NCI-H1436 treated with DMSO at 0.1 percent for 48 hours (cell line): ENCODE results near the gene SH2D6.
"Not testable (repeated sequence)": the region's sequence is repeated elsewhere in the genome, so short reads cannot be mapped to it uniquely, and the experiment has no call there.

Experiments used
- DNase-seq: peaks from one replicate; lab custom pipeline; 2025; lab: John Stamatoyannopoulos, UW

The SH2D6 gene

DNA sequence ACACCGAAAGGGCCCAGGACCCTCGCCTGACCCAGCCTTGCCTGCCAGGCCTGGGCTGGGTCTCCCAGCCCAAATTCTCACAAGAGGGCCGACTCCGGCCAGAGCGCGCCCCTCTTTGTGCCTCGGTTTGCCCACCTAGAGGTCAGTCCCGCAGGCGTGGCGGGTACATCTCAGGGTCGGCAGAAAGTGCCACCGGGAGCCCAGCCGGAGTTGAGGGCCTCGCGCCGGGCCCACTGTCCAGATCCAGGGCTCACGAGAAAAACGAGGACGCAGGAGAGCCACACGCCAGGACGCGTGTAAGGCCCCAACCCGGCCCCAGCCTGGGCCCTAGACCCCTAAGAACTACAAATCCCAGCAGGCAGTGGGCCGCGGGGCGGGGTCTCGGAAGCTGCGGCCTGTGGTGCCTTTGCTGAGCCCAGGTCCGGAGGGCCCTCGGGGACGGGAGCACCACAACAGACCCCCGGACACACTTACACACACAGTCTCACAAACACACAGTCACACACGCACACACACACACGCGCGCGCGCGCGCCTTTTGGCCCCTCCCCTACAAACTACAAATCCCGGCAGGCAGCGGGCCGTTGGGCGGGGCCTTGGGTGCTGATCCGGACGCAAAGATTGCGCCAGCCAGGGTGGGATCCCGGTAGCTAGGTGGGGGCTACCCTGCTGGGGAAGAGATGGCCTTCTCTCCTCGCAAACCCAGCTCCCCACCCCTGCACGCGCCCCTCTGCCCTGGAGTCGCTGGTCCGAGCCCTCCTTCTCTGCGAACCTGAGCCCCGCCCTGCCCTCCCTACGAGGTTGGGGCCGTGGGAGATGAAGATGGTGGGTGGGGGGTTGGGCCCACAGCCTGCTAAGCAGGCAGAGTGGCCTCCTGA is at the start of gene SH2D6:
Gene SH2D6, plus strand, starts transcription at position 583 of the 877 bp plus-strand sequence. CDS start 10,752 bp downstream, outside the sequence.
- no peak for DNase-seq

GRCh38 chr2:85368921-85369320 is 49.6 kb upstream of the SH2D6 start:
- DNase-seq, result no peak

GRCh38 chr2:85369500-85369899 is 49.0 kb upstream of the SH2D6 start:
- DNase-seq, result no peak

GRCh38 chr2:85371045-85371444 is 47.5 kb upstream of the SH2D6 start:
- no peak for DNase-seq

- DNase-seq, result no peak
Observed at GRCh38 chr2:85376291-85377065, 42.0 kb upstream of the SH2D6 start.

DNA sequence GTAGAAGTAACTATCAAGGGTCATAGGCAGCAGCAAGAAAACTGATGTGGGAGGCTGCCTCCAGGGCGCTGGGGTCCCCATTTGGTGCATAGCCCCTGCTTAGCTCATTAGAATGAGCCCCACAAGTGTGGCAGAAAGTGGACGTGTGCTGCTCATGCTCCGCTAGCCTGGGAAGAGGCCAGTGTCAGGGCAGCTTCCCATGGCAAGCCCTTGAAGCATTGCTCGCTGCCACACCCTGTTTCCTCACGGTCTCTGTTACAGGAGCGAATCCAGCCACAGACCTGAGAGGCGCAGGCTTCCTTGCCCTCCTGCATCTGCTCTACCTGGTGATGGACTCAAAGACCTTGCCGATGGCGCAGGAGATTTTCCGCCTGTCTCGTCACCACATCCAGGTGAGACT is 41.4 kb upstream of the SH2D6 start:
- DNase-seq, result no peak

- DNase-seq, result no peak
Observed at GRCh38 chr2:85378257-85378656, 40.3 kb upstream of the SH2D6 start.

GRCh38 chr2:85380048-85380447 is 38.5 kb upstream of the SH2D6 start:
- DNase-seq, result no peak

DNA sequence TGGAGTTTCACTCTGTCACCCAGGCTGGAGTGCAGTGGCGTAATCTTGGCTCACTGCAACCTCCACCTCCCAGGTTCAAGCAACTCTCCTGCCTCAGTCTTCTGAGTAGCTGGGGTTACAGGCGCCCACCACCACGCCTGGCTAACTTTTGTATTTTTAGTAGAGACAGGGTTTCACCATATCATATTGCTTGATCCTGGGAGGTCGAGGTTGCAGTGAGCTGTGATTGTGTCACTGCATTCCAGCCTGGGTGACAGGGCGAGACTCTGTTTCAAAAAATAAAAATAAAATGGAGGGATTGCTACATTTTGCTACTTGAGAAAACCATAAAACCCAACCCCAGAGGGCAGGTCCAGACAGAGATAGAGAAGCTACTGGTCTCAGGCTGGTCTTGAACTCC is 35.4 kb upstream of the SH2D6 start:
- DNase-seq, result not testable (repeated sequence)

DNA sequence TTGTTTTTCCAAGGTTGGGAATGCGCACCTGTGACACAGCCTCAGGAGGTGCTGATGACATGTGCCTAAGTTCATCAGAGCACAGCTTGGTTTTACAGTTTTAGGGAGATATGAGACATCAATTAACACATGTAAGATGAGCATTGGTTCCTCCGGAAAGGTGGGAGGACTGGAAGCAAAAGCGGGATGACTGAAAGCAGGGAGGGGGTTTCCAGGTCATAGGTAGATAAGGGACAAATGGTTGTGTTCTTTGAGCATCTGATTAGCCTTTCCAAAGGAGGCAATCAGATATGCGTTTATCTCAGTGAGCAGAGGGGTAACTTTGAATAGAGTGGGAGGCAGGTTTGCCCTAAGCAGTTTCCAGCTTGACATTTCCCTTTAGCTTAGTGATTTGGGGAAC is 34.7 kb upstream of the SH2D6 start:
- no peak for DNase-seq

GRCh38 chr2:85385746-85386145 is 32.8 kb upstream of the SH2D6 start:
- no peak for DNase-seq

- DNase-seq, result no peak
Observed at GRCh38 chr2:85387754-85388153, 30.8 kb upstream of the SH2D6 start.

DNA sequence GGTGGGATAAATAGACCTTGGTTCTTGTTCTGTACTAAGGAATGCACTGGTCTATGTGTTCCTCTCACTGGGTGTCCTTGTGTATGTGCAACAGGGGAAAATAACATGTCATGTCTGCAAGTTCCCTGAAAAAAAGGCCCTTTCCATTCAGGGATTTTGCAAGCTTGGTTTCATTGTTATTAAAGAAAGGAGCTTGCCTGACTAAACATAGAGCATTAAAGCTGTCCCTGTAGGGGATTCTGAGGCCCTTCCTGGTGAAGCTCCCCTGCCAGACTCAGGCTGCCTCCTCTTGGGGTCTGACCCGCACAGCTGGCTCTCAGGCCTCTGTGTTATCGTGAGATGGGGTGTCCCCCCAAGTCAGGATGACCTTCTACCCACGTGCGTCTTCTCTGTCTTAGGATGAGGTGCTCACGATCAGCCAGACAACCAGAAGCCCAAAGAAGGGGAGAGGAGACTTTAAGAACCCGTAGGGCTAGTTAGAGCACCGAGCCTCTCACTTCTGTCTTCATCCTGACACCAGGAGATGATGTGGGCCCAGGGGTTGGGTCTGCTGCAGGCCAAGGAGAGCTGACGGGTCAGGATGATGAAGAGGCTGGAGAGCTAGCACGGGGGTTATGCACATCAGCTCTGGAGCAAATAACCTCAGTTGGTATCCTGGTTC is 29.5 kb upstream of the SH2D6 start:
- DNase-seq, result no peak

DNA sequence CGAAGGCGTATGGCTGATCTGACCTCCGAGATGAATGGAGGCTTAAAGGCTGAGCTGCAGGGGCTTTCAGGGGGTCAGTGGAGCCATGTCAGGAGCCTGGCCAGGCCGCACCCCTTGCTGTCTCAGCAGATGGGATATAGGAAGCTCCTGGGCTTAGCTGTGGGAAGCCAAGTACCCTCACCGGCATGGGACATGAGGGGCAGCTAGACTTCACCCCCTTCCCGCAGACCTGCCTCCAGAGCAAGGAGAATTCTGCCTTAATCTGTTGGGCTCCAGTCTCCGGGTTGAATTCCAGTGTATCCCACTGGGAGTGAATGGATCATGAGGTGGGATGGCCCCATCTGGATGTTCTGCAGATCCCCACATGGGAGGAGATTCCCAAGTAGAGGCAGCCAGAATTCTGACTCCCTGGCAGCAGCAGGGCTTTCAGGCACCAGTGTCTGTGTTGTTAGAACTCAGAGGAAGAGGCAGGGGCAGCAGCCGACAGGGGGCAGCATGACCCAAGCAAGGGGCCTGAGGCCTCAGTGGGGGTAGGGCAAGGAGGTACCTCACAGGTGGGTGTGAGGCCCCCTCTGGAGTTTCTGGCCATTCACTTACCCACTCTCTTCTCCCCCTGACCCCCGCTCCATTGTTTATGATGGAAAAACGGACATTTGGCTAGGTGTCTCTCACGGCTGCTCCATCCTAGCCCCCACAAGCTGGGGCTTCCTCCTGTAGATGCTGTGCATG is 27.4 kb upstream of the SH2D6 start:
- DNase-seq, result no peak

GRCh38 chr2:85393836-85394235 is 24.7 kb upstream of the SH2D6 start:
- no peak for DNase-seq

- DNase-seq, result no peak
Observed at GRCh38 chr2:85394261-85394681, 24.2 kb upstream of the SH2D6 start.

GRCh38 chr2:85394976-85395375 is 23.5 kb upstream of the SH2D6 start:
- DNase-seq, result no peak

GRCh38 chr2:85395912-85396475 is 22.5 kb upstream of the SH2D6 start:
- no peak for DNase-seq

DNA sequence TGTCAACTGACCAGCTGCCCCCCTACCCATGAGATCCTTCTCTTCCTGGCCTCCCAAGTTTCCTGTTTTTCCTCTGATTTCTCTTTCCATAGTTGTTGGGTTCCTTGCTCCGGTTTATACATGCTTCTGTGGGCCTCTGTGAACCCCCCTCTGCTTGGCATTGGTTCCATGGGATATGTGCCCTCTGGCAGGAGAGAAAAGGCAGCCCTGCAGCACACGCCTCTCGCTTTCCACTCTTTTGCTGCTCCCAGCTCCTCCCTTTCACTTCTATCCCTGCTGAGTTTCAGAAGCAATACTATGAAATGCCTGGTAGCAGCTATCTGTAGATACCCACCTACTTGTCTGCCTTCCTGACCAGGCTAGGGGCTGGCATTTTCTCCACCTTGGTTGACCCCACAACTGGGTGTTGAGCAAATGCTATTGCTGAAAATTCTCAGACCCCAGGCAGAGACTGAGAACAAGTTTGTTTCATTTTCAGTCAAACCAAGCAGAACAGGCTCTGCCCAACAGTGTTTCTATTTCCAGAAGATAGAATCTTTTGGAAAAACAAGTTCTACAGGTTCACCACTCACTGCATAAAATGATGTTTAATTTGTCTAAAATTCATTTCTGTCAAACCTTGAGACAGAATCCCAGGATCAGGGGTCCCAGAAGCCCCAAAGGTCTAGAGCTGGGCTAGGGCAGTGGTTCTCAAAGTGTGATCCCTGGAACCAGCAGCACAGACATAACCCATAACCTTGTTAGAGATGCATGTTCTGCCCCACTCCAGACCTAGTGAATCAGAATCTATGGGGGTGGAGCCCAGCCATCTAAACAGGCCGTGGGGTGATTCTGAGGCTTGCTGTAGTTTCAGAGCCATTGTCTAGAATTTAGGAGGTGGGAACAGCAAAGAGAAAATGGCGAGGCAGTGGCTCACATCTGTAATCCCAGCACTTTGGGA is 21.7 kb upstream of the SH2D6 start:
- DNase-seq, result no peak

DNA sequence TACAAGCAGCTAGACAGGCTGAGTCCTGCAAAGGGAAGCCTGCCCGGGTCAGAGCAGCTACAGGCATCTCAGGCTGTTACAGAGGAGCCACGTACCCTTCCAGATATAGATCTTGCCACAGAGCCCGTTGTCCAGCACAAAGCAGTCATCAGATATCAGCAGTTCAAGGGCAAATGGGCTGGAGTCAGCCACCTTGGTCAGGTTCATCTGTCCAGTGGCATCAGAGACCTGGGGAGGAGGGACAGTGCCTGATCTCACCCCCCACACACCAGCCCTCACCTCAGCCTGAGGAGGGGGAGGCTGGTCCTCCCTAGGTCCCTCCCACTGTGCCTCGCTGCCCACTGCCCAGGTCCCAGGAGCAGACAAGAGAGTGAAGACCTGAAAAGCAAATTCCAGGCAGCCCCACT is 20.6 kb upstream of the SH2D6 start:
- no peak for DNase-seq
